B cell (primary cell): ENCODE results near the gene PLA2G3.

Source experiments
- EZH2 ChIP-seq: IDR thresholded peaks from 2 replicates; pipeline ENCODE4 v1.6.1; 2012; ENCODE audit warnings: borderline replicate concordance, low read depth, mild to moderate bottlenecking, moderate library complexity, low read length; ENCODE audit not compliant: insufficient read depth, poor library complexity, severe bottlenecking
- TF ChIP-seq, protein P1 (sequence below): fragments of 200-600 bp; IDR thresholded peaks from one replicate; pipeline ENCODE4 v1.8.0; 2022; ENCODE audit warnings: antibody characterized with exemption, mild to moderate bottlenecking

DNA sequence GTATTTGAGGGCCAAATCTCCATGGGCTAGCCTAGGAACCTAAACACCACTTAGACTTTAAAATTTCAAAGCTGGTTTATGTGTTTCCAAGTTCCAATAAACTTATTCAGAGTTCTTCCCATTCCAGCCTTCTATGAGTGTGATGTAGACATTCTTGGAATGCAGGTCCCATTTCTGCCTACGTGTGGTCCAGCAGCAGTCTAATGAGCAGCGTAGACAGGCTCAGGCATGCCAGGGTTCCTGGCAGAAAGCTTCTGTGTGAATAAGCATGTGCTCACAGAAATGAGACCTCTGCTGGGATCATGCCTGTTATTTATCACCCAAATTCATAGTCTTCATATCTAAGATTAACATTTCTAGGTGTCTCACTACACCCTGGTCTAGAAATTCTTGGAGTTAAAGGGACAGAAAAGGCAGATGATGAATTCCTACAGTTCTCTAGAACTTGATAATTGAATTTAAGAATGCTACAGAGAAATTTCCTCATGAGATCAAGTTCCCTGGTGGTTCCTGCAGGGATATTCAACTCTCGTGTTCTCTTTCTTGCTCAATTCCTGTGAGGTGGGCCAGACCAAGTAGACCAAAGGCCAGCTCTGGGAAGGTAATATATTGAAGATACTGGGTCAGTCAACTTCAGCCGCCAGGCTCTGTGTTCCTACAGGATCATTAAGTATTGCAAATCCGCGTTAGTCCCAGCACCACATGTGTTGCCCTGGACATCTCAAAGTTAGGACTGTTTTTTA, 37.3 kb upstream of the PLA2G3 start:
- TF ChIP-seq EZH2, result no peak
- TF ChIP-seq, protein P1, sequence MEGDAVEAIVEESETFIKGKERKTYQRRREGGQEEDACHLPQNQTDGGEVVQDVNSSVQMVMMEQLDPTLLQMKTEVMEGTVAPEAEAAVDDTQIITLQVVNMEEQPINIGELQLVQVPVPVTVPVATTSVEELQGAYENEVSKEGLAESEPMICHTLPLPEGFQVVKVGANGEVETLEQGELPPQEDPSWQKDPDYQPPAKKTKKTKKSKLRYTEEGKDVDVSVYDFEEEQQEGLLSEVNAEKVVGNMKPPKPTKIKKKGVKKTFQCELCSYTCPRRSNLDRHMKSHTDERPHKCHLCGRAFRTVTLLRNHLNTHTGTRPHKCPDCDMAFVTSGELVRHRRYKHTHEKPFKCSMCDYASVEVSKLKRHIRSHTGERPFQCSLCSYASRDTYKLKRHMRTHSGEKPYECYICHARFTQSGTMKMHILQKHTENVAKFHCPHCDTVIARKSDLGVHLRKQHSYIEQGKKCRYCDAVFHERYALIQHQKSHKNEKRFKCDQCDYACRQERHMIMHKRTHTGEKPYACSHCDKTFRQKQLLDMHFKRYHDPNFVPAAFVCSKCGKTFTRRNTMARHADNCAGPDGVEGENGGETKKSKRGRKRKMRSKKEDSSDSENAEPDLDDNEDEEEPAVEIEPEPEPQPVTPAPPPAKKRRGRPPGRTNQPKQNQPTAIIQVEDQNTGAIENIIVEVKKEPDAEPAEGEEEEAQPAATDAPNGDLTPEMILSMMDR, result no peak
